Measurements from ENCODE around the gene SUCLG1.

The SUCLG1 gene

DNA sequence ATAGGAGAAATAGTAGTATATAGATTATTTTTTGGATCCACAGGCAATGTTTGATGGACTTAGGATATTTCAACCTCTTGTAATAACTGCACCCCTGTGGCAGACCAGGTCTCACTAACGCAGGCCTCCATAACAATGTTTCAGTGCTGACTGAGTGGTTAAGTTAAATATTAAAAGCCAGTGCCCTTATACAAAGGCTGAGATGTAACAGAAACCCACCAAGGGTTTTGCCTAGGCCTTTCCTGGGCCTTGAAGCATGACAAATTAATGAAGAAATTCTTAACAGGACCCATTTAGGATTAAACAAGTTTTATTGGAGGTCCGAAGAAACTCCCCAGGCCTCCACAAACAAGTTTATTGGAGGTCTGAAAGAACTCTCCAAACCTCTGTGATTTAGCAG, 1.6 kb upstream of the SUCLG1 start:
- no peak for DNase-seq

DNA sequence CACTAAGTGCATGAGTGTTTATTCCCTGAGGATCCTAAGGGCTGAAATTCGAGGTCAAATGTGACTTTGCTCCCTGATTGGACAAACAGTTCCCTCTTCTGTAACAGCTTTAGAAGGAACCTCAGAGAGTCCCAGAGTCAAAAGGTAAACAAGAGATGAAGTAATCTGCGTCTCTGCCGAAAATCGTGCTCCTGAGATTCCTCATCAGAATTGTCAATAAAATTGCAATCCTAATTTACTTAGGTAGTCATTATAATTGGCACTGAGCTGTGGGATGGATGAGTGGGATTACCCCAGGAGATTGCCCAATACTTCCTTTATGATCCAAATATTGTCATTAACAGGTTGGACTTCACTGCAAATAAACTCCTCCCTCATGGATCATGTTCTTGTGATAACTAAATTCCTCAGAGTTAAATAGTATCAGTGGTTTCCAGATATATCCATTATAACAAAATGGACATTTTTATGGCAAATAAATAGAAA, 907 bp upstream of the SUCLG1 start:
- peak; percentile 16 for DNase-seq

DNA sequence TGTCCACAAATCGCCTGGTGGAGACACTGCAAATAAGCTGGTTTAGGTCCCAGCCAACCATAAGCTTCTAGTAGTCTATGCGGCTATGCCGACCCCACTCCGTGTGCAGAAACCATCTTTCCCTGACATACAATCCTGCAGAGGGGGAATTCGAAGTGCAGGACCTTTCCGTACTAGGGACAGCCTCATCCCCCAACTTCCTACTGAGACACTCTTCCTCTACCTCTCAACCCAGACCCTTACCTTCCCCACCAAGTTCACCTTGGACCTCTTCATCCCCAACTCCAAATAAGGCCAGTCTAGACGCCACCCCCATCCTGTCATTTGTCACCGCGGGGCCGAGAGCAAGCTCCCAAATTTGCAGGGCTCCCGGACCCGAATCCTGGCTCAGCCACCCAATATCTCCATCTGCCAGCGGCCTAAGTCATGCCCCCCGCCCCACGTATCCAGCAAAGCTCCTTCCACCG, 496 bp downstream of the SUCLG1 start:
- no peak for DNase-seq

DNA sequence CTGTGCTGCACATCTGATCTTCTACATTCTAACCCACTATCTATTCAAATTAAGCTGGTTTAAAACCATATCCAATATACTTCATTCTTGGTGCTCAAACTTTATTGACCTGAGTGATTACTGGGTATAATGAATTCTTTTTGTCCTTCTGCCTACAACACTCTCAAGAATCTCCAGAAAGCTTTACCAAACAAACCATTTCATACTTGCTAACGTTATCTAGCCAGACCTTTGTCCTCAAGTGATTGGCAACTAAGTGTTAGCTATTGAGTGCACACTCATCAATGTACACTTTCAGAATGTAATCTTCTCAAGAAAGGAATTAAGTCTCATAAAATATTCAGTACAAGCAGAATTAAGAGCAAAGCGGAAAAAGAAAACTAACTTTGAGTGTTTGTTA, 1.4 kb downstream of the SUCLG1 start:
- DNase-seq: no peak

DNA sequence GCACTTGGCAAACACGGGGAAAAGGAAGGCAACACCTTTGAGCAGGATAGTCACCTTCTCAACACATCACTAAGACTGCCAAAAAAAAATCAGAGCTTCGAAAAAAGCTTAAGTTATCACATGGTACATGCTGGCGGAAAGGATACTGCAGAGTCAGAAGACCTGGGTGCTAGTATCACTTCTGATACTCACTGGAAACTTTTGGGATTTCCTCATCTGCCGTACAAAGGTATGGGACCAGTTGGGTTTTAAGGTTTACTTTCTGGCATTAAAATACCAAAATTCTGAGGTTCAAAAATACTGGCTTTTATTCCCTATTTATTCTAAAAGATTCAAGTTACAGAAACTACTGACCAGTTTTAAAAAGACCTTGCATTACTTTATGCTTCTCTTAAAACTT, 2.9 kb downstream of the SUCLG1 start:
- no peak for DNase-seq

DNA sequence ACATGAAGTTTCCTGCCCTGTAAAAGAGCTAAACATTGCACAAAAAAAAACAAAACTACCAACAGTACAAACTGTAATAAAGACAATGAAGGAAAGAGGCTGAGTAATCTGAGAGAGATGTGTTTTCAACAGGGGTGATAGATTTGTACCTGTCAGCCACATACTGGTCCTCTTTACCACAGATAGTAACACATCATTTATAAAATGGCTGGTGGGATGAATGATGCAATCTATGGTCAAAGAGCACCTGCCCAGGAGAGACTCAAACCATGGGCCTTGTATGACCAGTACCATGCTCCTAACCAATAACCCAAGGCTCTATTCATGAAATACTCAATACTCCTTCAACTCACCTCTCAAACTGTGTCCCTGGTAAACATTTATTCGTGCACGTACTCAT, 4.5 kb downstream of the SUCLG1 start:
- no peak for DNase-seq

DNA sequence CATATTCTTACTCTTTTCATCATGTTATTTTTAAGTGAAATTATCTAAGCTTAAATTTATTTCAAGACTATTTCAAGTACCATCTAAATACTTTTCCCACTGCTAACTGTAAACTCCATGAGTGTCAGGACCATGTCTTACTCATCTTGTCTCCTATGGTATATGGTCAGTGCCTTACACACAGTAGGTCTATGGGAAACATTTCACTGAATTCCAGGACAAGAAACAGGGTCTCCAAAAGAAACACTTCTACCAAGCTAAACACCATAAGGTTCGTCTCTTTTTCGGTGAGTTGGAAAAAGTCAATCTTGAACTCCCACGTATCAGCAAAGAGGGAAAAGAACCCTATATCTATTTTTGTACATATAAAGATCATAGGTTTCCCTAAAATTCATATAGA, 6.5 kb downstream of the SUCLG1 start:
- DNase-seq: no peak

DNA sequence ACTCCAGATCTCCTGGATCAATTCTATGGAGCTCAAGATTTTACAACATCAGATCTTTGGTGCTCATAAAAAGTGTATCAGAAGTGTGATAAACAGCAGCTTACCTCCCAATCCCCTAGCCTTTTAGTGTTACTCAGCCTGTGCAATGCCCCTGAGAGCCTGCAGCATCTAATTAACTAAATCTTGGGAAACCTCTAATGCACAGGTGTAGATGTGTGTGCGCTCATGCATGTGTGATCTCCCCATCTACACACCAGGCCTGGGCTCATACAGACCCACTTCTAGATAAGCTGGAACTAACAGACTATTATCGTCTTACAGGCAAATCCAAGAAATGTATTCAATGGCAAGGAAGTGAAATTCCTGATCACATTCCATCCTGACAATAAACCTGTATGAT, 7.5 kb downstream of the SUCLG1 start:
- no peak for DNase-seq

DNA sequence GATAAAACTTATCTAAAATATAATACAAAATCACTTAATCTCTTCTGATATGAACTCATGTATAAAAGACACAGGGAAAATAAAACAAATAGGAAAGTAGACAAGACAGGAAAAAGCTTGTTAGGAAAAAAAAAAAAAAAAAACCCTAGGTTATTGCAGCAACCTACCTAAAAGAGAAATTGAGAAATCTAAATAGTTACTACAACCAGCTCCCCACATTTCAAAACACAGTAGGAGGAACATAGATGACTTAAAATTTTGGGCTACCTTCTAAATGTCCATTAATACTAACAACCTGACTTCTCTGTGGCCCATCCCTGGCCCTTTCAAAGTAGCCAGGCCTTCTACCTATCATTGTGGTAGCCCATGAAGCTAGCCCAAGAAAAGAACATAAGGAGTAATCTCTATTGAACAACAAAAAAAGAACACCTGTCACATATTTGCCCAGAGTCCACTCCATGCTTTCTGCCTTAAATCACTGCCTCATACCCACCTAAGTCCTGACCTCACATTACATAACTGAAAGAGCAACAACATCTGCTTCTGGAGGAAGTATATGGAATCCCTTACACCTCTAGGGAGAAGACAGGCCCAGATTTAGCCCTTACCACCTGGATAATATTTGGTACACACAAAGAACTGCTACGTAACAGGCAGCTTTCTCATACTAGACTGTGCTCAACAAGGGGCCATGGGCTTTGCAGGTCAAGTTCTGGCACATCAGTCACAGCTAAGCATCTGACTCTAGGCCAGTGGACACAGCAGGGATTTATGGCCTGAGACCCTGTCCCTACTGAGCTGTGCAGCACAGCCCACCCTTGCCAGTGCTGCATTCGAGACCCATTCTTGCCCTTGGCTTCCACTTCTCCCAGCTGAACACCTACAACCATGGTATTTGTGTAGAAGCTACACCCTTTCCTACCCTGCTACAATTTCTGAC, 8.5 kb downstream of the SUCLG1 start:
- DNase-seq: peak; percentile 28

DNA sequence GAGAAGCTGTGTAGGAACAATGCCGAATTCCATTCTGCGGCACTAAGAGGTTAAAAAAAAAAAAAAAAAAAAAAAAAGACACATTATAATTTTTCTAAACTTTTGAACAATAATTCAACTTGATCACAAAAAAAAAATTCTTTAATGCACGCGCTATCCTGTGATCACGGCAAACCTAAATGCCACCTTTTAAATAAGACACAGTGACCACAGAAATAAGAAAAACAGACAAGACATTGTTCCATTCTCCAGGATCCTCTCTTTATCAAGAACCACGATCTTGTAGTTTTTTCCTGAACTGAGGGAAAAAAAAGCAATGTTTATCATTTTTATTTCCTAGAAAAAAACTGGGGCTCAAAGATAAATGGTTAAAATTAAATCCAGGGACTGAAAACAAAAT, 9.4 kb downstream of the SUCLG1 start:
- DNase-seq: no peak

DNA sequence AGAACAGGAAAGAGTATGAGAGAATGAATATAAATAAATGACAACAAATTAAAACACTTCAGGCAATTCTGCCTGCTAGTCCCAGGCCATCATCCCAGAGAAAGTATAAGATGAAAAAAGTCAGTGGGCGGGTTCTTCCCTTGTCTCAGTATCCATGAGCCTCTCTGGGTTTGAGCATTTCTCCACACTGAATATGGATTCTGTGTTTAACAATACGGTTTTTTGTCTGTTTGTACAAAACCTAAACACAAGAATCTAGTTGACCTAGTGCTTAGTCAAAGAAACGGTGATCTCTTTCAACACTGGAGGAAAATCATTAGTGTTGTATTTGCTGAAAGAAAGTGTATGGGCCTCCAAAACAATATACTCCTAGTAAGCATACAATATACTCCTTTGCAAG, 10.0 kb downstream of the SUCLG1 start:
- DNase-seq: no peak

DNA sequence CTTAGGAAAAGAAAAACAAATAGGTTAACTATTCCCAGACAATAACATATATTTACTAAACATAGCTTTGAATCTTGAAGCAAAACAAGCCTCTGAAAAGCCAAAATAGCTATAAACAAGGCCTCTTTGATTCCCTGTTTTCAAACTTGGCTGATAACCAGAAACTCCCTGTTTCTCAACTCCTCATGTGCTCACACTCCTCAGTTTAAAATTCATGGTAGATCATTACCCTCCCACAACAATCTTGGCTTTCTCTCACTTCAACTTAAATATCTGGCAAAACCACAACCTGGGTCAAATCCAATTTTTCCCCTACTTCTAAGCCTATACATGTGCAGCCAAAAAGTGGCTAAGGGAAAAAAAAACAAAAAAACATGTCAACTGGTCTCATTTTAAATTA, 15.6 kb downstream of the SUCLG1 start:
- no peak for DNase-seq

DNA sequence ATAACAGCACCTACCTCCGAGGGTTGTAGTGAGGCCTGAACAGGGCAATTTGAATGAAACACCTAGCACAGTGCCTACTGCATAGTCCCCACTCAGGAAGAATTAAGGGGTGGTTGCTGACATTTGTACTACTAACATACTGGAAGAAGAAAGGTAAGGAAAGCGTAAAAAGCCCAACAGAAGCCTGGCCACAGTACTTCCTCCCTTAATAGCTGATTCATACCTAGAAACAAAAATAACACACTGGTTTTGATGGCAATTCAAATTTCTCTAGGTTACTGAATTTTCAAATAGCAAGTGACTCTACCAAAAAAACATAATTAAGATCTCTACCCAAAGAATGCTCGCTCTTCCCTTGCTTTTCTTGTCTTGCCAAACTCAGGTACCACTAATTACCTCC, 16.2 kb downstream of the SUCLG1 start:
- DNase-seq: no peak

DNA sequence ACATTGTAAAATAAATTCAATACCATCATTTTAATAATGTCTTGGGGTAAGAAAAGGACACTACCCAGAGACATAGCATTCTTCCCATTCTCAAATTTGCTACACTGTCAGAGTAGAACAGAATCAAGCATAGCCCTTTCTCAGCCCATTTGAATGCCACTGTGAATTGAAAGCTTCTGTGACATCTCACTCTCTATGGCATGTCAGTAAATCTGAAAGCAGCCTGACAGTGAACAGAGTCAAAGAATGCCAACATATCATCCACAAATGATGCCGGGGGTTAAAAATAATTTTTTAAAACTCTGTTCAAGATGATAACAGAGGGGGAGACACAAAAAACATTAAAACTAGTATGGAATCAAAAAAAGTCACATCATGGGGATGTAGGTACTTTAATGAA, 17.6 kb downstream of the SUCLG1 start:
- DNase-seq: no peak

DNA sequence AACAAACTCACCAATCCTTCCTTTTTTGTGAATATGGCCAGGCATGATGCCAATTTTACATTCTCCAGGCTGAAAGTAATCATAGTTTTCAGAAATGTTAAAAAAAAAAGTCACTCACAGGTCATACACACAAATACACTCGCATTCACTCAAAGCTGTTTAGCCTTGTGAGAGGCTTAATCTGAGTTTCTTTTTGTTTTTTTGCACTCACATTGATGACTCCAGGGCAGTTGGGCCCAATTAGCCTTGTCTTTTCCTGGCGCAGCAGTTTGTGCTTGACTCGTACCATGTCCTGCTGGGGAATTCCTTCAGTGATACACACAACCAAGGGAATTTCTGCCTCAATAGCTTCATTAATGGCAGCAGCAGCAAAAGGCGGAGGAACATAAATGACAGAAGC, 18.0 kb downstream of the SUCLG1 start:
- no peak for DNase-seq

DNA sequence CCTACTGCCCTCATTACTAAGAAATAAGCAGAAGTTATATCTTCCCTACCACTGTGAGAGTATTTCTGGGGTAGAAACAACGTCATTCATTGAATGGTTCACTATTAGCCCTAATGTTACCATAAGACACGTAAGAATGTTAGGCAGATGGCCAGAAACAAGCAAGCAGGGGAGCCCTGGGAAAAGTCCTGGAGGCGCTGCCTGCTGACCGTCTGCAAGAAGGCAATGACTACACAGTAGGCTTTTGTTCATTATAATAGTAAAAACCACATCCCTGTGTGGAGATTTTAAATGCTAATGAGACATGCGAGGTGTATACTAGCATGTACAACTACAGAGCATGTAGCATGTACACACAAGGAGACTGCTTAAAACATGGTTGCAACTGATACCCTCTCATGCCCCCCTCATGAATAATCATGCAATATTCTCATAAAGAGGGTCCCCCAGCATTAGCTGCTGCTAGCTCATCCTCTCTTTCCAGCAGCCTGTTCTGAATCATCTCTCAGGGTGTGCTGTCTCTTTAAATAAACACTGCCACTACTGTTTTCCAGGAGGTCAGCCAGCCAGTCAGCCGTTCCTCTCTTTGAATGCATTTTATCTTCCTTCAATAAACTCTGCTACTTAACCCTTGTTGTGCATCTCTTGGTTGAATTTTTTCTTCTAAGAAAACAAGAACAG, 23.6 kb downstream of the SUCLG1 start:
- DNase-seq: no peak

DNA sequence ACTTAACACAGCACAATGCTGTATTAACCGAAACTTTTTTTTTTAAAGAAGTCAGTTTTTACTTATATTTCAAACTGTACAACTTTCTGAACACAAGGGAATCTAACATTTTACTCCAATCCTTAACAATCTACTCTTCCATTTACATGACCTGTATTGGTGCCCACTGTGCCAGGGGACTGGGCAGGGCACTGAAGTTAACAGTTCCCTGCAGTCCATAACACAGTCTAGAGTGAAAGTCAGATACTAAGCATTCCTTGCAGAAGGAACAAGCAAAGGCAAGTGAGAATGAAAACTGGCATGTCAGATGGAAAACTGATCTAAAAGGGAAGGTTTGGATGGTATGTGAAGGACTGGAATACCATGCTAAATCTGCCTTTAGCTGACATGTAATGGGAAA, 29.8 kb downstream of the SUCLG1 start:
- DNase-seq: no peak

DNA sequence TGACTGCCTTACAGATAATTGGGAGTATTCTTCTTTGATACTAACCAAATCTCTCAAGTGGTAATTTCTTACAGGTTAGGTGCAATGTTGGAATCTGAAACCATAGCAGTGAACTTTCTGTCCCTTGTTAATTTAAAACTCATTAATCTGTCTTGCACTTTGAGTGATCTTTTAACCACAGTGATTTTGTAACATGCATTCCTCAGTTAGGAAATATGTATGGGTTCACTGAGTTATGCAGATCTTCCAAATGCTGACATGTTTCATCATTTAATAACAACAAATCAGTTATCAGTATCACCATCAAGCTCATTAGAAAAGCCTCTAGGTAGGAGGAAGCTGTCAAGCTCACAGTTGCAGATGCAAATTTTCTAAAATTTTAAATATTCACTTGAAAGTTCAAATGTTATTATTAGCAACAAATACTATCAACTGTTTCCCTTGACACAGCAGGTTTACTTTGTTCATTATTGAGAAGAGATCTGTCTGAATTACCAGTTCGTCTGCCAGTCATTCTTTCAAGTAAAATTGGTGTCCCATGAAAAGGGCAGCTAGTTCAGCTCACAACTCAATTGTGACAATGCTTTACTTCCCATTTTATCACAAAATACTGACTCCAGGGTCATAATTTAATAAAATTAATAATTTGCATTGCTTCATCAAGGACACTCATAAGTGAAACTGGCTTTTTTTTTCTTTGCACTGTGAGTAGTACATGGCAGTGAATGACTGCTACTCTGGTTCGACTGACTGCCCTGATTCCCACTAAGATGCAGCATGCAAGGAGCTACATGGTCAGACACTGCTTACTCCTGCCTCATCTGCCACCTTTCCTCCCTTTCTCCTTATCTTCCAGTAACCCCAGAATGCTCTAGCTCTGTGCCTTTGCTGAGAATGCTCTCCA, 31.6 kb downstream of the SUCLG1 start:
- peak; percentile 40 for DNase-seq

DNA sequence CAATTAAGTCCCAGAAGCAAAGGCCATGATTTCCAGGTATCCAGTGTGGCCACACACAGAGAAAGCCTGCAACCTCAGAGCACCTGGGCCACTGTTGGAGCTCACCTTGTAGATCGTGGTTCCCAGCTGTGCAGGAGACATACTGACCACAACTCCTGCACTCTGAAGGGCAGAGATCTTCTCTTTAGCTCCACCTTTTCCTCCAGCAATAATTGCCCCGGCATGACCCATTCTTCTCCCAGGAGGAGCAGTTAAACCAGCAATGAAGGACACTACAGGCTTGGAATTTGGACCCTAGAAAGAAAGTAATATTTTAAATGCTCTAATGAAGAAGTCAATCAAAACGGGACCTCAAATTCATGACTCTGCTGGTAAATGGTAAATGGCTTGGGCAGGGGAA, 33.8 kb downstream of the SUCLG1 start:
- no peak for DNase-seq

DNA sequence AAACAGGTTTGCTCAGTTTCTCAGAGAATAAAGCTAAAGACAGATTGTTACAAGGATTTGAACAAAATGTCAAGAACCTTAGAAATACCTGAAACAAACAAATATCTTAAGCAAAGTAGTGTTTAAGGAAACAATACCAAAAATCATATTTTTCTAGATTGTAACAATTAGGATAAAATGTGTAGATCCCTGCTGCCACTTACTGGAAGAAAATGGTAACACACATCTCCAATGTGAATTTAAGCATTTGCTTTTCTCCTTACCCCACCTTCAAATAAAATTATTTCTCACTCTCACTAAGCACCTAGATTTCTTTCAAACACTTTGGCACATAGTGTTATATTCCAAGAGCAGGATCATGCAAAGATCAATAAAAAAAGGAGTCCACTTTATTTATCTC, 34.9 kb downstream of the SUCLG1 start:
- DNase-seq: no peak

DNA sequence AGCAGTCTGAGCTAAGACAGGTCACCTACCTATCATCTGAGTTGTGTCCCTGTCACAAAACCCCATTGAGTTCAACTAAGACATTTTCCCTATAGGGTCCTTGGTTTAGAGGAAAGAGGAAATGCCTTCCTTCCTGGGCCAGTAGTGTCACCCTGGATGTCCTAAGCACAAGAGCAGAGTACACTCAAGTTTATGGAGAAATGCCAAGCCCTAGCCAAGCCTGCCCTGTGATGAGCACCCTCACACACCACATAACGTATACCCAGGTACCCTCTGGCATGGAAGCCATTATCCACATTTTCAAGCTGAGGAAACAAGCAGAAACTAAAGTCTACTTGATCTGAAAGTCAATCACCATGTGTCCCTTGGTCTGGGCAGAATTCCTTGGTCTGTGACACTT, 37.3 kb downstream of the SUCLG1 start:
- DNase-seq: no peak

DNA sequence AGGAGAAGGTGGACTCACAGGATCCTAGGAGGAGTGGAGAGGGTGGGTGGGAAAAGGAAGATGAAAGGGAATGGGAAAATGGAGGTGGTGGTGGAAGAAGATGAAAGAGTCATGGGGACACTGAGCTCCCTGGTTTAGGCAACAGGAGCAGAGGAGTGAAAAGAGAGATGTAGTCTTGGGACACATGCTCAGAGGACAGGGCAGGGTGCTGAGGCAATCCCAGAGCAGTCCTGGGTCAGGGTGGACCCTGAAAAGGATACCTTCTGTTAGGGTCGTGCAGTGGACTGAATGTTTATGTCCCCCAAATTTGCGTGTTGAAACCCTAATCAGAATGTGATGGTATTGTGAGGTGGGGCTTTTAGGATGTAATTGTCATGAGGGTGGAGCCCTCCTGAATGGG, 37.9 kb downstream of the SUCLG1 start:
- DNase-seq: no peak

DNA sequence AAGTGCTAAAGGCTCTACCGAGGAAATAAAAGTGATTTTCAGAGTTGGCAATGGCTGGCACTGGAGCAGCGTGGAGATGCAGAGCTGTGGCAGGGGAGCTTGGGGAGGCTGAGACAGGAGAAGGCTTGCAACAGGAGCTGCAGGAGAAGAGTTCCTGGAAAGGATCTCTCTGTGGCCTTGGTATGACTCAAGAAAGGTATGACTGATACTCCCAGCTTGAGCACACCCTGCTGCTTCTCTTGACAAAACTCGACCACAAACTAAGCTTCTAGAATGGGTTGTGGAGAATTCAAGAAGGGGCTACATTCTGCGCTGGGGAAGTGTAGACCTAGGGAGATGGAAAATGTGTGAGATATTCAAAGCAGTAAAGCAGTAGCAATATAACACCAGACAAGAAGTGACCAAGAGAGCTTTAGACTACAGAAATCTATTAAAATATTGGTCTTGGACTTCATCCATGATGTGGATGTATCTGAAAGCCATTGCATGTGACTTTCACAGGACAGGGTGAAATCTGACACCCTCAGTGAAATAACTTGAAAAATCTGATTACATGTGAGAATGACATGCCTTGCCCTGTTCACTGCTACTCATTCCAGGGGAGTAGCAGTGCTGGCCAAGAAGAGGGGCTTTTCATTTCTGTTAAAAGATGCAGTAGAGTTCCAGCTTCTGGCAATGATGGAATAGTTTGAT, 41.5 kb downstream of the SUCLG1 start:
- DNase-seq: no peak
